Spleen (tissue), 11 donors: ENCODE measurements around the gene SLC1A5. TPM values are rescaled to one million over a fixed set of nuclear protein-coding genes. Genes with fewer than 3 reads are reported as not detected.
"Not testable (repeated sequence)": the region's sequence is repeated elsewhere in the genome, so short reads cannot be mapped to it uniquely, and the experiment has no call there.

Experiments used
- DNase-seq: peaks from one replicate; pipeline ENCODE4 v3.0.0-alpha.2; 2020
- H3K27ac ChIP-seq, 8 donors: fragments of 200-600 bp; sonication (generic) in 7 of 8; 1 replicate in 4 of 8; 2 replicates in 4 of 8; pipeline versions ENCODE4 v1.5.0 to v1.8.0; 2016 to 2021; ENCODE audit warnings: inconsistent platforms in 4 of 8, mild to moderate bottlenecking in 4 of 8, moderate library complexity in 1 of 8
- H3K27me3 ChIP-seq, 7 donors: fragments of 200-600 bp; sonication (generic) in 6 of 7; replicated peaks in 1 of 7; 1 replicate in 4 of 7; 2 replicates in 3 of 7; pipeline versions ENCODE4 v1.5.0 to v1.8.0; 2016 to 2021; ENCODE audit warnings: inconsistent platforms in 3 of 7, mild to moderate bottlenecking in 1 of 7
- H3K36me3 ChIP-seq, 6 donors: fragments of 200-600 bp; sonication (generic) in 5 of 6; 1 replicate in 4 of 6; 2 replicates in 2 of 6; pipeline versions ENCODE4 v1.5.0 to v1.8.0; 2016 to 2021; ENCODE audit warnings: inconsistent platforms in 2 of 6
- H3K4me1 ChIP-seq, 6 donors: fragments of 200-600 bp; sonication (generic) in 5 of 6; 1 replicate in 3 of 6; 2 replicates in 3 of 6; pipeline versions ENCODE4 v1.5.0 to v1.8.0; 2016 to 2021; ENCODE audit warnings: inconsistent platforms in 3 of 6
- H3K4me3 ChIP-seq, 8 donors: fragments of 200-600 bp; sonication (generic) in 7 of 8; 1 replicate in 4 of 8; 2 replicates in 4 of 8; pipeline versions ENCODE4 v1.5.0 to v1.8.0; 2016 to 2021; ENCODE audit warnings: inconsistent platforms in 4 of 8, mild to moderate bottlenecking in 4 of 8, moderate library complexity in 2 of 8
- H3K9me3 ChIP-seq, 8 donors: fragments of 200-600 bp; sonication (generic) in 7 of 8; 1 replicate in 4 of 8; 2 replicates in 4 of 8; pipeline versions ENCODE4 v1.5.0 to v1.8.0; 2016 to 2021; ENCODE audit warnings: inconsistent platforms in 4 of 8
- CTCF ChIP-seq, 11 experiments: fragments of 200-600 bp in 7 of 11; fragments of 450-650 bp in 4 of 11; sonication (generic) in 4 of 11; IDR thresholded peaks in 8 of 11; conservative IDR thresholded peaks in 3 of 11; 1 replicate in 7 of 11; 2 replicates in 4 of 11; pipeline versions ENCODE4 v1.4.0 to v1.8.0; 2016 to 2021; ENCODE audit warnings: antibody characterized with exemption in 11 of 11, inconsistent platforms in 4 of 11, mild to moderate bottlenecking in 1 of 11
- POLR2A ChIP-seq, 3 donors: fragments of 450-650 bp; IDR thresholded peaks; one replicate each; pipeline ENCODE4 v1.5.1; 2017; ENCODE audit warnings: antibody characterized with exemption in 3 of 3, mild to moderate bottlenecking in 1 of 3
- POLR2AphosphoS5 ChIP-seq, 3 donors: sonication (generic); formaldehyde crosslinking; IDR thresholded peaks; one replicate each; pipeline ENCODE4 v1.5.1; 2017; ENCODE audit warnings: antibody characterized with exemption in 3 of 3
- WGBS, 5 donors: extraction: QIAGEN DNeasy Blood & Tissue Kit in 3 of 5; methylation state at CpG; one replicate each; pipeline versions ENCODE4 v1.1.5 to v1.1.7; 2013 to 2018; 5-methylcytosine and 5-hydroxymethylcytosine counted together
- intact Hi-C: fragments of 100-400 bp; cut with DNase I; formaldehyde crosslinking; loops from one replicate; pipeline ENCODE4 v1.15.0; 2023; ENCODE audit warnings: low total_unique reads
- polyA plus RNA-seq, 3 donors: library from polyadenylated mRNA; stranded (reverse); fragments of 200-250 nt; gene quantifications; one replicate each; pipeline ENCODE4 v1.2.1, GENCODE V29; 2013
- total RNA-seq, 7 donors: library from RNA; depleted of rRNA in 3 of 7; stranded (reverse); fragments of >200 nt in 3 of 7; fragmentation: NEBNext Ultra II Directional in 4 of 7; extraction: Animal tissue kit (Norgen Biotek cat#: 25700) in 4 of 7; gene quantifications; one replicate each; pipeline versions ENCODE4 v1.1.0 to v1.2.1, GENCODE V29; 2016 to 2021
- donor health status: healthy with polysubstance abuse.
- donor health status: DM: no; HTN: no; CAD: no; lungs with moderate emphysema.
- donor health status: DM: no; HTN: no; CAD: no.
- donor health status: Bipolar disorder and iron deficiency.
- donor health status: healthy.
- donor health status: DM: no; HTN: no; CAD: no.
- donor health status: DM: yes; HTN: yes; CAD: no.

Gene SLC1A5
- total and polyA plus RNA-seq, 10 donors: 13.2 to 62.8 (median 48.0) TPM

GRCh38 chr19:46784262-46785053 is 3.9 kb downstream of the SLC1A5 start:
- intact Hi-C loops: no loop called here
- Histone ChIP-seq H3K4me1 (peaks cover 19 to 79% (median 56%) of the 10 kb centered on the region in 6 donors), H3K27ac (peak overlapping the region in 7 of 8 donors; percentile 46 to 94 (median 85)), H3K27me3 (no peaks in the 10 kb centered on the region), H3K4me3 (peak overlapping the region; percentile 7 to 93 (median 68)), H3K9me3 (no peaks in the 10 kb centered on the region), H3K36me3 (peaks cover 0 to 48% (median 34%) of the 10 kb centered on the region in 6 donors)
- peak; percentile 75 to 83 (median 76) for TF ChIP-seq POLR2AphosphoS5 (IDR thresholded peaks at IDR 0.05)
- TF ChIP-seq POLR2A (IDR thresholded peaks at IDR 0.05): no peak
- peak in 5 of 11 experiments; percentile 7 to 46 (median 31) for TF ChIP-seq CTCF (IDR thresholded peaks at IDR 0.05 in 8 of 11, conservative IDR thresholded peaks at IDR 0.05 in 3 of 11)
- 25 to 43% (median 32%) methylated on average over 11 to 17 of the region's 17 CpGs for WGBS, 5 donors
- DNase-seq: peak; percentile 90

- DNase-seq: no peak
- TF ChIP-seq POLR2A (IDR thresholded peaks at IDR 0.05) (no peak), CTCF (IDR thresholded peaks at IDR 0.05 in 8 of 11, conservative IDR thresholded peaks at IDR 0.05 in 3 of 11) (no peak), POLR2AphosphoS5 (IDR thresholded peaks at IDR 0.05) (no peak)
- H3K4me1 ChIP-seq: peaks cover 15 to 80% (median 52%) of the 10 kb centered on the region in 6 donors
- peak overlapping the region in 2 of 8 donors; percentile 88 to 93 for H3K4me3 ChIP-seq
- H3K27ac ChIP-seq: peak overlapping the region in 6 of 8 donors; percentile 46 to 94 (median 88)
- peaks cover 0 to 56% (median 41%) of the 10 kb centered on the region in 6 donors for H3K36me3 ChIP-seq
- no peaks in the 10 kb centered on the region for H3K27me3 ChIP-seq
- intact Hi-C loops: no loop called here
- no peaks in the 10 kb centered on the region for H3K9me3 ChIP-seq
- 76 to 98% (median 89%) methylated on average over 2 of the region's 2 CpGs for WGBS, 5 donors
These were observed 4.7 kb downstream of the SLC1A5 start for GRCh38 chr19:46783670-46784069.

- H3K9me3 ChIP-seq: no peaks in the 10 kb centered on the region
- peaks cover 0 to 67% (median 50%) of the 10 kb centered on the region in 6 donors for H3K36me3 ChIP-seq
- TF ChIP-seq POLR2AphosphoS5 (IDR thresholded peaks at IDR 0.05) (no peak), POLR2A (IDR thresholded peaks at IDR 0.05) (no peak), CTCF (IDR thresholded peaks at IDR 0.05 in 8 of 11, conservative IDR thresholded peaks at IDR 0.05 in 3 of 11) (no peak)
- H3K27me3 ChIP-seq: no peaks in the 10 kb centered on the region
- 92 to 97% (median 94%) methylated on average over 7 of the region's 7 CpGs for WGBS, 5 donors
- peaks cover 15 to 78% (median 51%) of the 10 kb centered on the region in 6 donors for H3K4me1 ChIP-seq
- H3K4me3 ChIP-seq: no peak overlapping the region
- intact Hi-C loops: no loop called here
- no peak for DNase-seq
- H3K27ac ChIP-seq: peak overlapping the region in 1 of 8 donors; percentile 7
These were observed 5.9 kb downstream of the SLC1A5 start for GRCh38 chr19:46782355-46783019.

- H3K27ac ChIP-seq: peak overlapping the region in 3 of 8 donors; percentile 44 to 71 (median 64)
- peaks cover 0 to 35% (median 15%) of the 10 kb centered on the region in 6 donors for H3K4me1 ChIP-seq
- intact Hi-C loops, DNase-seq, H3K4me3 ChIP-seq, H3K27me3 ChIP-seq, H3K9me3 ChIP-seq: not testable (repeated sequence)
- peaks cover 9 to 95% (median 78%) of the 10 kb centered on the region in 6 donors for H3K36me3 ChIP-seq
- WGBS, 5 donors: 79 to 90% (median 84%) methylated on average over 12 of the region's 12 CpGs
These were observed 10.3 kb downstream of the SLC1A5 start for GRCh38 chr19:46777956-46778645.
